ENCODE results near the gene CFAP43. TPM values are rescaled to one million over a fixed set of nuclear protein-coding genes. Genes with fewer than 3 reads are reported as not detected.

The CFAP43 gene
- total and polyA plus RNA-seq, 2 experiments from 2014 or later, result 0.57 to 0.83 TPM

GRCh38 chr10:104127411-104127810, 104.8 kb downstream of the CFAP43 start:
- no peak overlapping the region for H3K4me3 ChIP-seq
- 83% methylated on average over 2 of the region's 2 CpGs for WGBS (ENCODE audit: low lambda C conversion rate, missing lambda C conversion rate)
- H2AFZ ChIP-seq, result no peak overlapping the region
- no peak overlapping the region for H3K27ac ChIP-seq
- H3K4me2 ChIP-seq, result no peak overlapping the region
- no peak for DNase-seq (ENCODE audit: low spot score)
- no peaks in the 10 kb centered on the region for H3K9me3 ChIP-seq (ENCODE audit: low read depth)
- no peaks in the 10 kb centered on the region for H3K4me1 ChIP-seq (ENCODE audit: insufficient read depth)
- TF ChIP-seq EZH2 (IDR thresholded peaks at IDR 0.05; ENCODE audit: borderline replicate concordance) (no peak), EZH2phosphoT487 (IDR thresholded peaks at IDR 0.05; ENCODE audit: low read depth, severe bottlenecking, unreplicated experiment) (no peak), CTCF (IDR thresholded peaks at IDR 0.05; ENCODE audit: poor library complexity) (peak; percentile 8)
- H3K79me2 ChIP-seq, result no peaks in the 10 kb centered on the region
- H4K20me1 ChIP-seq (ENCODE audit: insufficient read depth, poor library complexity, severe bottlenecking), result no peaks in the 10 kb centered on the region
- no peaks in the 10 kb centered on the region for H3K27me3 ChIP-seq
- H3K36me3 ChIP-seq (replicated peaks; ENCODE audit: insufficient read depth, low read depth), result no peaks in the 10 kb centered on the region
- no peaks in the 10 kb centered on the region for H3K9me2 ChIP-seq (replicated peaks; ENCODE audit: insufficient read depth)

- H3K4me2 ChIP-seq, result no peak overlapping the region
These were observed 108.8 kb downstream of the CFAP43 start for GRCh38 chr10:104123397-104123796.

GRCh38 chr10:104122225-104123107, 109.7 kb downstream of the CFAP43 start:
- no peaks in the 10 kb centered on the region for H3K9me2 ChIP-seq (replicated peaks; ENCODE audit: insufficient read depth)
- no peaks in the 10 kb centered on the region for H3K79me2 ChIP-seq
- H3K36me3 ChIP-seq (replicated peaks; ENCODE audit: insufficient read depth, low read depth), result no peaks in the 10 kb centered on the region
- peak overlapping the region; percentile 76 for H3K27ac ChIP-seq
- H3K4me1 ChIP-seq (ENCODE audit: insufficient read depth), result peaks cover 7% of the 10 kb centered on the region
- 22% methylated on average over 23 of the region's 23 CpGs for WGBS (ENCODE audit: low lambda C conversion rate, missing lambda C conversion rate)
- H2AFZ ChIP-seq, result peak overlapping the region; percentile 72
- no peaks in the 10 kb centered on the region for H3K9me3 ChIP-seq (ENCODE audit: low read depth)
- TF ChIP-seq EZH2phosphoT487 (IDR thresholded peaks at IDR 0.05; ENCODE audit: low read depth, severe bottlenecking, unreplicated experiment) (no peak), EZH2 (IDR thresholded peaks at IDR 0.05; ENCODE audit: borderline replicate concordance) (no peak), CTCF (IDR thresholded peaks at IDR 0.05; ENCODE audit: poor library complexity) (no peak)
- H3K4me3 ChIP-seq, result peak overlapping the region; percentile 57
- no peak for DNase-seq (ENCODE audit: low spot score)
- no peaks in the 10 kb centered on the region for H3K27me3 ChIP-seq
- H4K20me1 ChIP-seq (ENCODE audit: insufficient read depth, poor library complexity, severe bottlenecking), result no peaks in the 10 kb centered on the region
- peak overlapping the region; percentile 76 for H3K4me2 ChIP-seq

More at GRCh38 chr10:104123397-104123796, 108.8 kb downstream of the CFAP43 start:
- H3K9me2 ChIP-seq (replicated peaks; ENCODE audit: insufficient read depth), result no peaks in the 10 kb centered on the region
- H3K4me3 ChIP-seq, result no peak overlapping the region
- WGBS (ENCODE audit: low lambda C conversion rate, missing lambda C conversion rate), result 70% methylated on average over 1 of the region's 1 CpG
- H3K79me2 ChIP-seq, result no peaks in the 10 kb centered on the region
- TF ChIP-seq EZH2phosphoT487 (IDR thresholded peaks at IDR 0.05; ENCODE audit: low read depth, severe bottlenecking, unreplicated experiment), result no peak
- no peak for TF ChIP-seq EZH2 (IDR thresholded peaks at IDR 0.05; ENCODE audit: borderline replicate concordance)
- peak; percentile 48 for TF ChIP-seq CTCF (IDR thresholded peaks at IDR 0.05; ENCODE audit: poor library complexity)
- no peaks in the 10 kb centered on the region for H3K9me3 ChIP-seq (ENCODE audit: low read depth)
- DNase-seq (ENCODE audit: low spot score), result no peak
- H3K4me1 ChIP-seq (ENCODE audit: insufficient read depth), result peaks cover 7% of the 10 kb centered on the region
- no peaks in the 10 kb centered on the region for H3K36me3 ChIP-seq (replicated peaks; ENCODE audit: insufficient read depth, low read depth)
- H4K20me1 ChIP-seq (ENCODE audit: insufficient read depth, poor library complexity, severe bottlenecking), result no peaks in the 10 kb centered on the region
- no peak overlapping the region for H3K27ac ChIP-seq
- no peaks in the 10 kb centered on the region for H3K27me3 ChIP-seq
- H2AFZ ChIP-seq, result no peak overlapping the region

Data from hepatocyte (in vitro differentiated cells).